Activated T-cell treated with anti-CD3 and anti-CD28 coated beads for 4 hours (primary cell): ENCODE measurements around the gene ELAVL1.
"Not testable (repeated sequence)": the region's sequence is repeated elsewhere in the genome, so short reads cannot be mapped to it uniquely, and the experiment has no call there.

Experiments
- DNase-seq: peaks from one replicate; pipeline ENCODE4 v3.0.0-alpha.2; 2020

Gene ELAVL1

GRCh38 chr19:7932930-7933300 is 72.5 kb downstream of the ELAVL1 start:
- no peak for DNase-seq

- DNase-seq: no peak
These were observed 73.0 kb downstream of the ELAVL1 start for GRCh38 chr19:7932276-7932929.

GRCh38 chr19:7931221-7932061 is 74.0 kb downstream of the ELAVL1 start:
- no peak for DNase-seq

GRCh38 chr19:7930765-7931164 is 74.7 kb downstream of the ELAVL1 start:
- DNase-seq: no peak

- DNase-seq: not testable (repeated sequence)
These were observed 75.4 kb downstream of the ELAVL1 start for GRCh38 chr19:7930030-7930429.

- DNase-seq: no peak
These were observed 76.4 kb downstream of the ELAVL1 start for GRCh38 chr19:7928741-7929701.

GRCh38 chr19:7928334-7928706 is 77.1 kb downstream of the ELAVL1 start:
- no peak for DNase-seq

GRCh38 chr19:7927605-7928333 is 77.7 kb downstream of the ELAVL1 start:
- no peak for DNase-seq

GRCh38 chr19:7926727-7927604 is 78.5 kb downstream of the ELAVL1 start:
- DNase-seq: no peak

GRCh38 chr19:7926021-7926726 is 79.3 kb downstream of the ELAVL1 start, which contains the start of gene CTXN1:
Gene CTXN1 (minus strand): TSS chr19:7926135. CDS start chr19:7925538, 597 bp downstream.
- DNase-seq: peak; percentile 84

- peak; percentile 70 for DNase-seq
These were observed 80.1 kb downstream of the ELAVL1 start for GRCh38 chr19:7925171-7925851.

- DNase-seq: no peak
These were observed 80.7 kb downstream of the ELAVL1 start for GRCh38 chr19:7924651-7925170.

- DNase-seq: no peak
These were observed 81.2 kb downstream of the ELAVL1 start for GRCh38 chr19:7924241-7924640.

- DNase-seq: no peak
These were observed 81.9 kb downstream of the ELAVL1 start for GRCh38 chr19:7923295-7924191.

- no peak for DNase-seq
These were observed 82.6 kb downstream of the ELAVL1 start for GRCh38 chr19:7922836-7923195.

GRCh38 chr19:7921967-7922835 is 83.2 kb downstream of the ELAVL1 start:
- DNase-seq: no peak

- DNase-seq: no peak
These were observed 84.0 kb downstream of the ELAVL1 start for GRCh38 chr19:7921302-7921966.
